HG02642 (cell line): ENCODE data around the gene C1QTNF7.
A peak's percentile ranks its signal among the peaks of the same experiment; 100 is the strongest.

Source experiments
- ATAC-seq: cut with Tn5 transposase; IDR thresholded peaks from one replicate; pipeline ENCODE4 v1.9.1; 2021; ENCODE audit warnings: mild to moderate bottlenecking; ENCODE audit not compliant: unreplicated experiment, poor library complexity

Gene C1QTNF7

GRCh38 chr4:15427701-15428100 is at the start of gene C1QTNF7:
Gene C1QTNF7 (plus strand): TSS chr4:15428033. CDS start chr4:15435744, 7,711 bp downstream.
- no peak for ATAC-seq

GRCh38 chr4:15378062-15378461 is 49.8 kb upstream of the C1QTNF7 start:
- ATAC-seq = no peak

GRCh38 chr4:15378493-15378892 is 49.3 kb upstream of the C1QTNF7 start:
- ATAC-seq = no peak

GRCh38 chr4:15381806-15382338 is 46.0 kb upstream of the C1QTNF7 start:
- ATAC-seq = no peak

- no peak for ATAC-seq
Observed at GRCh38 chr4:15382669-15383273, 45.1 kb upstream of the C1QTNF7 start.

- no peak for ATAC-seq
Observed at GRCh38 chr4:15385515-15385914, 42.3 kb upstream of the C1QTNF7 start.

- no peak for ATAC-seq
Observed at GRCh38 chr4:15385928-15386327, 41.9 kb upstream of the C1QTNF7 start.

- ATAC-seq = no peak
Observed at GRCh38 chr4:15390494-15390893, 37.3 kb upstream of the C1QTNF7 start.

GRCh38 chr4:15392053-15392805 is 35.6 kb upstream of the C1QTNF7 start:
- no peak for ATAC-seq

- no peak for ATAC-seq
Observed at GRCh38 chr4:15395311-15395710, 32.5 kb upstream of the C1QTNF7 start.

GRCh38 chr4:15396157-15396800 is 31.6 kb upstream of the C1QTNF7 start:
- peak; percentile 84 for ATAC-seq

GRCh38 chr4:15398001-15398400 is 29.8 kb upstream of the C1QTNF7 start:
- no peak for ATAC-seq

GRCh38 chr4:15398732-15399131 is 29.1 kb upstream of the C1QTNF7 start:
- no peak for ATAC-seq

GRCh38 chr4:15400226-15400625 is 27.6 kb upstream of the C1QTNF7 start:
- no peak for ATAC-seq

- peak; percentile 45 for ATAC-seq
Observed at GRCh38 chr4:15400981-15401671, 26.7 kb upstream of the C1QTNF7 start.

- no peak for ATAC-seq
Observed at GRCh38 chr4:15402146-15402545, 25.7 kb upstream of the C1QTNF7 start.

GRCh38 chr4:15402974-15403373 is 24.9 kb upstream of the C1QTNF7 start:
- no peak for ATAC-seq

GRCh38 chr4:15405018-15405417 is 22.8 kb upstream of the C1QTNF7 start:
- no peak for ATAC-seq

- no peak for ATAC-seq
Observed at GRCh38 chr4:15410750-15411149, 17.1 kb upstream of the C1QTNF7 start.

- no peak for ATAC-seq
Observed at GRCh38 chr4:15412461-15412860, 15.4 kb upstream of the C1QTNF7 start.
